HL-60 (cell line): ENCODE data around the gene KSR2.

Experiments
- CTCF ChIP-seq: IDR thresholded peaks from one replicate; pipeline ENCODE4 v1.5.1; 2011; ENCODE audit warnings: low read length, control low read depth, inconsistent platforms; ENCODE audit not compliant: insufficient read depth
- POLR2AphosphoS5 ChIP-seq: IDR thresholded peaks from 2 replicates; pipeline ENCODE4 v1.6.1; 2012; ENCODE audit warnings: low read depth
- REST ChIP-seq: IDR thresholded peaks from 2 replicates; pipeline ENCODE4 v1.6.1; 2012; ENCODE audit warnings: low read depth; ENCODE audit not compliant: insufficient replicate concordance

GRCh38 chr12:117527479-117527855, 441.3 kb downstream of the KSR2 start:
- TF ChIP-seq CTCF, result no peak
- TF ChIP-seq POLR2AphosphoS5, result no peak
- TF ChIP-seq REST, result no peak
